CD4-positive, alpha-beta T cell treated with Interleukin-1 beta for 1 hour (primary cell): ENCODE data around the gene KRT73.

Experiments used
- DNase-seq, 2 donors: peaks; one replicate each; pipeline ENCODE4 v3.0.0-alpha.2; 2020 to 2022

The KRT73 gene

GRCh38 chr12:52645120-52645761 is 26.9 kb upstream of the KRT73 start:
- DNase-seq, result peak; percentile 51 to 68

DNA sequence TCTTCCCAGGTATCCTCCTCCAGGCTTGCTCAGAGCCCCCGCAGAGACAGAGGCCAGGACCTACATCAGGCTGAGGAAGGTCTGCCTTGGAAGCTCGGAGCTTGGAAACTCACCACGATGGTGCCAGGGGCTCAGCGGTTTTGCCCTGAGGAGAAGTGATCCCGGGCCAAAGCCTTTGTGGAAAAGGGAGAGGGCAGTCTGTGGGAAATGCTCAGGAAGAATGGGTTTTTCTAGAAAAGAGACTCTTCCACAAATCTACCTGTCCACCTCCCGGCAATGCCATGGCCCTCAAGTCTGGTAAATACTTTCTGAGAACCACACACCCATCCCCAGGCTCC is 25.7 kb upstream of the KRT73 start:
- no peak for DNase-seq

GRCh38 chr12:52643233-52644077 is 25.1 kb upstream of the KRT73 start:
- no peak for DNase-seq

DNA sequence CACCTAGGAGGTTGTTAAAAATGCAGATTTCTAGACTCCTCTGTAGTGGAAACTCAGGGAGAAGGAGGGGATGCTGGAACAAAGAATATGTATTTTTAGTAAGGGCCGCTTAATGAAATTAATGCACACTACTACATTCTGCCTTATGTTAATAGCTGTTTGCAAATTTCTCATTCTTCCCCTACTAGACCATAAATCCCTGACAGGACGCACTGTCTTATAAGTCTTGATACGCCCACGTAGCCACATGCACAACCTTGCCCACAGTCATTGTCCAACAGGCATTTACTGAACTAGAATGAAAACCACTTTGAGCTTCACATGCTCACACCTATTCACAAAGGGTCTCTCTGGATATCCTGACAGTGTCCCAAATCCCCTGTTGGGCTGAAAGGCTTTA is 23.1 kb upstream of the KRT73 start:
- DNase-seq, result no peak

- DNase-seq, result no peak
Measured at GRCh38 chr12:52637299-52637698, 18.9 kb upstream of the KRT73 start.

- no peak for DNase-seq
Measured at GRCh38 chr12:52636592-52637258, 18.4 kb upstream of the KRT73 start.

- DNase-seq, result no peak
Measured at GRCh38 chr12:52636189-52636588, 17.8 kb upstream of the KRT73 start.

DNA sequence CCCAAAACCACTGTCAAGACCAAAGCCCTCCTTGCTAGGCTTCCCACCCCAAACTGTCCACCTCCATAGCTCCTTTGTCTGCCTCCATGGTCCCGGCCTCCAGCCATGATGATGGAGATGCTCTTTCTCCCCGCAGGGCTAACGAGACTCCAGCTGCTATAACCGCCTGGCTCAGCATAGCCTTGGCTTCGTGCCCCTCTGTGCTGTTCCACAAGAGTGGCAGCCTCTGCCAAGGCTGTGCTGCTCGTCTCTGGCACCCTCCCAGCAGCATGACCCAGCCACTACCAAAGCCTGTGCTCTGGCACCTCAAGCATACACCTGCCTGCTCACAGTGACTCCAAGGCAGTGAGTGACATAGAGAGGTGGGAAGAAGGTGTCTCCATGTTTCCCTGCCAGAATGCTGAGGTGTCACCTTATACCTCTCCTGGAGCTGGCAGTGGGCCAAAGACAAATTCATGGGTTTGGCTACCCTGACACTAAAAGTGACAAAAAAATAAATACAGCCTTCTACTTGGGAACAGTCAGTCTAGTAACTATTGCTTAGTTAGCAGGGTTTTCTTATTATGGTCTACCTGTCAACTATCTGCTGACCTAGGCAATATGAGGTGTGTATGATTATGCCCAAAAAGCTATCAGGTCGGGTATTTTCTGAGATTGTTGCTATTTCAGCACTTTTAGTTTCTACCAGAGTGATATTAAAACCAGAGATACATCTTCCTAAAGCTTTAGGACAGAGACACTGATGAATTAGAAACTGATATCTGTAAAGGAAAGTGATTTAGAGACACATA is 16.1 kb upstream of the KRT73 start:
- DNase-seq, result no peak

DNA sequence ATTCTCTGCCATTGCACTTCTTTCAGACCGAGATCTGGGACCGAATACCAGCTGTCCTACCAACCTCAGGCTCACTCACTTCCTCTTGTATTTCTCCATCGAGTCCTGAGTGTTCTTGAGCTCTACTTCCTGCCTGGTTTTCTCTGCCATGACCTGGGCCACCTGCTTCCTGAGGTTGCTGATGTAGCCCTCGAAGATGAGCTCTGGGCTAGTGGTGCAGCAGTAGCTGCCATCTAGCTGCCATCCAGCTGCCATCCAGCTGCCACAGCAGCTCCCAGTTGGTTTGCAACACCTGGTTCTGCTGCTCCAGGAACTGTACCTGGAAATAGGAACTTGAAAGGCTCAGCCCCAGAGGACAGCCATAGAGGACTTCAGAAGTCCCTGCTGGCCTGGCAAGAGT is 15.0 kb upstream of the KRT73 start:
- DNase-seq, result no peak

- DNase-seq, result no peak
Measured at GRCh38 chr12:52632656-52633055, 14.3 kb upstream of the KRT73 start.

GRCh38 chr12:52631676-52632459 is 13.5 kb upstream of the KRT73 start:
- DNase-seq, result no peak

DNA sequence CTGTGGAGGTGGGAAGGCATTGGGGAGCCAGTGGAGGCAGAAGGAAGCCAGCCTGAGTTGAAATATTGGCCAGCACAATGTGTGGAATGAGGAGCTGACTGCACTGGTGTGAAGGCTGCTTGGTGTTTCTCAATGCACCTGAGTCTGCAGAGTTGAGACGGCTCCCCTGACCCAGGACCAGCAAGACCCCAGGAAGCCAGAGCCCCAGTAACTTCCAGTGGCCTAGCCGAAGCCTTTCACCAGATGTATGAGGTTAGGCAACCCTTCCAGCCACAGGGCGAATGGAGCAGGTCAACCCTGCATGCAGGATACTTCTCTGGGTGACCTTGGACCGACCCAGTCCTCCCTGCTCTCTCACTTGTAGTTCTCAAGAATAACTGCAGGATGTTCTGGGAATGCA is 12.9 kb upstream of the KRT73 start:
- DNase-seq, result no peak

DNA sequence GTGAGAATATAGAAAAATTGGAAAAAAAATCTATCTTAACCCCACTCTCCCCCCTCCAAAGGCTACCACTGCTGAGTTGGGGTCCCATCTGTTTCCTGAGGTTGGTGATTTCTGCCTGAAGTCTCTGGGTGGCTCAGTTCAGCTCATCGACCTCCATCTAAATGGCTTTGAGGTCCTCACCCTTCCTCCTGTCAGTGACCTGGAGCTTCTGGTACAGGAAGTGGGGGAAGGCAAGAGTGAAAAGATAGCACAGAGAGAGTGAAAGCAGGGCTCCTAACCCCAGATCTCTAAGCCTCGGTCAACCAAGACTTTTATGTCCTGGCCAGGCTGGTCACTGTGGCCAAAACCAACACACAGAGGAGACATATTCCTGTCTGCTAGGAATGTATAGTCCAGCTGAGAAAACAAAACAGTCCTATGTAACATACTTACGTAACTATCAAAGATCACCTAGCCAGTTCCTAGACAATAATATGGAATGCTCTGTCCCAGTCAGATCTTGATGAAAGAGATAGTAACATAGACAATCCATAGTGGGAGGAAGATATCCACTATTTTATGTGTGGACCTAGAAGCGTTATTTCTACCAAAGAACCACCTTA is 12.3 kb upstream of the KRT73 start:
- no peak for DNase-seq

GRCh38 chr12:52630008-52630500 is 11.7 kb upstream of the KRT73 start:
- no peak for DNase-seq

DNA sequence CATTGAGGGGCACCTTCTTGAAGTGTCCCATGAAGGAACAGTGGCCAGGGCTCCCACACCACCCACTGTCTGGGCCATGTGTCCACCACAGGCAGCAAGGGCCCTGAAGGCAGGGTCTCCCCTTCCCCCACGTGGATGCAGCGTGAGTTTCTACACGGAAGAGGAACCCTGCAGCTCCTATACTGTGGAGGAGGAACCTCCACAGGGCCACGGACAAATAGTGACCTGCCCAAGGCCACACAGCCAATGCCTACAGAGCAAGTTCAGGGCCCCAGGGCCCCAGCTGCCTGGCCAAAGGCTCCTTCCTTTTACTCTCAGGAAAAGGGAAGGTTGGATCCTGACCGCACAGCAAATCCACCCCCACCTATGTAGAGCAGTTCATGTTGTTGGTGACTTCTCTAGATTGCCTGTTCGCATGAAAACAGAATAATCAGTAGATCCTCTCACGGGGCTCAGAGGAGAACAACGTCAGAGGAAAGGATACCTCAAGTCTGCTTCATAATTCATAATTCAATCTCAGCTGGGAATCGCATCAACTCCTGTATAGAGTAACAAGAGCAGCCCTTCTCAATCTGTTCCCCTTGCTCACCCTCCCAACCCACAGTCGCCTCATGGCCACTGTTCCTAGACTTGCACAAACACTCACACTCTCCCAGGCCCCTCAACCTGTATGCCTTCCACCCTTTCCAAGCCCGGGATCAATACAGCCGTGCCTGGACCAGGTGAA is 11.1 kb upstream of the KRT73 start:
- DNase-seq, result no peak

DNA sequence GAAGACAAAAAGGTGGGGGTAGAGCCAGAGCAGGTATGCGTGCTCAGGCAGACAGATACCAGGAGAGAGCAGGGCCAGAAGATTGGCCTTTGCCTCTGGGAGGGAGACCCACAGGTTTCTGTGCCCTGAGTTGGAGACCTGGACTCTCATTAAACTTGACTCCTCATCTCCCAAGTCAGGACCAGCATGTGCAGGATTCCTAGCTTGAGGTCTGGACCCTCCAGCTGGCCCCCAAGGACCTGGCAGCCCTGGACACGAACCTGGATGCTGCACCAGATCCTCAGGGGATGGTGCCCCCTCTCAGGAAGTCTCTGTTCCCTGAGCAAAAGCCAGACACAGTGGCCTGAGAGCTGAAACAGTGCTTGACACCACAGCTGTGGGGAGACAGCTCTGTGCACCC is 10.5 kb upstream of the KRT73 start:
- DNase-seq, result no peak

- DNase-seq, result no peak
Measured at GRCh38 chr12:52628111-52628507, 9.8 kb upstream of the KRT73 start.

- DNase-seq, result no peak
Measured at GRCh38 chr12:52627395-52628110, 9.2 kb upstream of the KRT73 start.

DNA sequence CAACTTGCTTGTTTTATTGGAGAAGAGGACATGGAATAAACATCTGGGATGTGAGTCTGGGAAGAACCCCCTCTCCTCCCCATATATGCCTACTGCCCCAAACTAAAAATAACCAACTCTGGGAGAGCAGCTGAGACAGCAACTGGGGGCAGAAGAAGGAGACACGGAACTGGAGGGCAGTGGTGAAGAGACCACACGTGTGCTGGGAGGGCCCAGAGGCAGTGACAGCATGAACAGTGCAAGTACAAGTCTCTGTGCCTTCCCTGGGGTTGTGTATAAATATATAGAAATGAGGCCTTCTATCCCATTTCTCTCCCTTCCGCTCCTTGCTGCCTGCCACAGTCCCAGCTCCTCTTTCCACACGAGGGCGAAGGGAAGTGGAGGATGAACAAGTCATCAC is 4.0 kb upstream of the KRT73 start:
- no peak for DNase-seq

DNA sequence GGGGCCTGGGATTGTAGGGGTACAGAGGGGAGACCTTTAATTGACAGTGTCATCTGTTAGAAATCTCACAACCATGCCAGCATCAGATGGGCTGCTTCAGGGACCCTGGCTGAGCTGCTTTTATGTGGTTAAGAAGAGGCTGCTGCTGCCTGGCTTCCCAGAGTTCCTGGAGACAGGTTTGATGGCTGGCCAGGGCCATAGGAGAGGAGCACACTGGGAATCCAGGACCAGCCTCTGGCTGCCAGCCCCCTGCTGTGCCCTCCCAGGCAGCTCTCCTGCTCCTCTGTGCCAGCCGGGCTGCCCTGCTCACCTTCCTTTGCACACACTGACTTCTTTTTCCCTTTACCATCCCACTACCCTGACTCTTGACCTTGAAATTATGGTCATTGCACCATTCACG is 507 bp upstream of the KRT73 start:
- no peak for DNase-seq

- no peak for DNase-seq
Measured at GRCh38 chr12:52617403-52617785, 965 bp downstream of the KRT73 start.
